Common myeloid progenitor, CD34-positive (primary cell): ENCODE measurements around the gene CDHR3.

ENCODE experiments used
- CTCF ChIA-PET: fragments of 350-600 bp; sonication (Branson Sonifier 250); formaldehyde crosslinking; loops from one replicate; lab custom pipeline; 2021; ENCODE audit warnings: antibody characterized with exemption; lab: Charles Lee
- POLR2A ChIA-PET: fragments of 350-600 bp; sonication (Branson Sonifier 250); formaldehyde crosslinking; loops from one replicate; lab custom pipeline; 2021; ENCODE audit warnings: antibody characterized with exemption; lab: Charles Lee
- DNase-seq, 3 donors: peaks; one replicate each; pipeline versions ENCODE4 v3.0.0 to v3.0.0-alpha.2; 2013
- H3K27ac ChIP-seq, 2 experiments: 1 replicate in 1 of 2; 2 replicates in 1 of 2; pipeline ENCODE4 v1.7.0; 2013; ENCODE audit warnings: inconsistent platforms in 2 of 2, low read length in 2 of 2, mild to moderate bottlenecking in 2 of 2, low read depth in 1 of 2, moderate library complexity in 1 of 2; ENCODE audit not compliant: severe bottlenecking in 2 of 2, insufficient read depth in 1 of 2, poor library complexity in 1 of 2
- H3K27me3 ChIP-seq, 5 experiments: replicated peaks in 2 of 5; 1 replicate in 3 of 5; 2 replicates in 2 of 5; pipeline versions ENCODE4 v1.6.1 to v1.7.0; 2013; ENCODE audit warnings: low read length in 4 of 5, mild to moderate bottlenecking in 2 of 5, moderate library complexity in 2 of 5, inconsistent platforms in 1 of 5; ENCODE audit not compliant: insufficient read depth in 5 of 5, control insufficient read depth in 4 of 5
- H3K36me3 ChIP-seq, 4 experiments: 1 replicate in 2 of 4; 2 replicates in 2 of 4; pipeline versions ENCODE4 v1.6.1 to v1.7.0; 2013; ENCODE audit warnings: low read length in 3 of 4, control low read depth in 1 of 4, mild to moderate bottlenecking in 1 of 4; ENCODE audit not compliant: control insufficient read depth in 4 of 4, insufficient read depth in 4 of 4
- H3K4me1 ChIP-seq, 4 experiments: 1 replicate in 3 of 4; 2 replicates in 1 of 4; pipeline versions ENCODE4 v1.6.1 to v1.7.1; 2013; ENCODE audit warnings: low read length in 3 of 4, mild to moderate bottlenecking in 3 of 4, control low read depth in 1 of 4, inconsistent platforms in 1 of 4, moderate library complexity in 1 of 4; ENCODE audit not compliant: control insufficient read depth in 4 of 4, insufficient read depth in 4 of 4; ENCODE audit errors: control extremely low read depth in 1 of 4
- H3K4me3 ChIP-seq, 7 experiments: 1 replicate in 4 of 7; 2 replicates in 3 of 7; pipeline versions ENCODE4 v1.5.1 to v1.7.0; 2013; ENCODE audit warnings: mild to moderate bottlenecking in 7 of 7, low read length in 6 of 7, moderate library complexity in 6 of 7, inconsistent platforms in 2 of 7, low read depth in 2 of 7, control low read depth in 1 of 7; ENCODE audit not compliant: insufficient read depth in 4 of 7, control insufficient read depth in 1 of 7; ENCODE audit errors: extremely low read depth in 1 of 7
- H3K9me3 ChIP-seq, 5 experiments: 1 replicate in 4 of 5; 2 replicates in 1 of 5; pipeline versions ENCODE4 v1.6.1 to v1.7.1; 2013; ENCODE audit warnings: low read length in 4 of 5, mild to moderate bottlenecking in 2 of 5, inconsistent platforms in 1 of 5, low read depth in 1 of 5, moderate library complexity in 1 of 5; ENCODE audit not compliant: control insufficient read depth in 4 of 5, insufficient read depth in 2 of 5; ENCODE audit errors: control extremely low read depth in 1 of 5
- WGBS: methylation state at CpG from one replicate; pipeline ENCODE4 v1.1.5; 2013; ENCODE audit not compliant: insufficient coverage; 5-methylcytosine and 5-hydroxymethylcytosine counted together

Gene CDHR3

GRCh38 chr7:106049139-106049752, 86.2 kb downstream of the CDHR3 start:
- Histone ChIP-seq H3K27me3 (peaks cover 0 to 13% (median 2%) of the 10 kb centered on the region in 5 experiments), H3K36me3 (no peaks in the 10 kb centered on the region), H3K4me3 (no peak overlapping the region), H3K27ac (no peak overlapping the region), H3K9me3 (peaks cover 0 to 2% (median 0%) of the 10 kb centered on the region in 5 experiments), H3K4me1 (no peaks in the 10 kb centered on the region)
- POLR2A ChIA-PET = no interaction called here
- DNase-seq = no peak
- CTCF ChIA-PET = interaction anchor here (1.5 to 6.3 kb wide), 5 partner anchors 8 to 284 kb away, joined by 3 to 62 read pairs (median 29); no protein-coding TSS in a partner anchor
- WGBS = 90% methylated on average over 7 of the region's 9 CpGs

GRCh38 chr7:106050002-106050745, 87.1 kb downstream of the CDHR3 start:
- WGBS = 91% methylated on average over 13 of the region's 13 CpGs
- Histone ChIP-seq H3K27ac (no peak overlapping the region), H3K4me1 (peaks cover 0 to 2% (median 2%) of the 10 kb centered on the region in 4 experiments), H3K27me3 (peaks cover 0 to 7% (median 2%) of the 10 kb centered on the region in 5 experiments), H3K9me3 (peaks cover 0 to 2% (median 0%) of the 10 kb centered on the region in 5 experiments), H3K4me3 (no peak overlapping the region), H3K36me3 (no peaks in the 10 kb centered on the region)
- ChIA-PET POLR2A (no interaction called here), CTCF (interaction anchor here (1.0 to 3.3 kb wide), 5 partner anchors 8 to 120 kb away, joined by 3 to 31 read pairs (median 4); no protein-coding TSS in a partner anchor)
- DNase-seq = no peak

- Histone ChIP-seq H3K27me3 (peaks cover 0 to 7% (median 1%) of the 10 kb centered on the region in 5 experiments), H3K9me3 (peaks cover 0 to 2% (median 0%) of the 10 kb centered on the region in 5 experiments), H3K4me1 (peaks cover 0 to 5% (median 4%) of the 10 kb centered on the region in 4 experiments), H3K27ac (no peak overlapping the region), H3K36me3 (no peaks in the 10 kb centered on the region), H3K4me3 (no peak overlapping the region)
- 100% methylated on average over 5 of the region's 5 CpGs for WGBS
- ChIA-PET POLR2A (no interaction called here), CTCF (interaction anchor here (1.0 to 3.3 kb wide), 5 partner anchors 9 to 120 kb away, joined by 3 to 31 read pairs (median 4); no protein-coding TSS in a partner anchor)
- no peak for DNase-seq
Observed at GRCh38 chr7:106050746-106051117, 87.7 kb downstream of the CDHR3 start.

GRCh38 chr7:106052681-106053080, 89.6 kb downstream of the CDHR3 start:
- no peaks in the 10 kb centered on the region for H3K36me3 ChIP-seq
- 90% methylated on average over 1 of the region's 2 CpGs for WGBS
- H3K9me3 ChIP-seq = peaks cover 0 to 2% (median 0%) of the 10 kb centered on the region in 5 experiments
- no peak overlapping the region for H3K27ac ChIP-seq
- H3K4me3 ChIP-seq = no peak overlapping the region
- peaks cover 4 to 14% (median 8%) of the 10 kb centered on the region in 4 experiments for H3K4me1 ChIP-seq
- DNase-seq = no peak
- CTCF ChIA-PET = interaction anchor here (0.7 to 3.3 kb wide), 3 partner anchors 11 to 100 kb away, joined by 3 to 31 read pairs (median 10); no protein-coding TSS in a partner anchor
- POLR2A ChIA-PET = no interaction called here
- H3K27me3 ChIP-seq = peaks cover 0 to 5% (median 0%) of the 10 kb centered on the region in 5 experiments

- CTCF ChIA-PET = interaction anchor here (0.7 kb wide), 1 partner anchor 87 kb away, joined by 3 read pairs; no protein-coding TSS in a partner anchor
- WGBS = 92% methylated on average over 5 of the region's 5 CpGs
- no peaks in the 10 kb centered on the region for H3K36me3 ChIP-seq
Observed at GRCh38 chr7:106053109-106053508, 90.0 kb downstream of the CDHR3 start.

GRCh38 chr7:106054156-106054910, 91.3 kb downstream of the CDHR3 start:
- no peaks in the 10 kb centered on the region for H3K36me3 ChIP-seq
- H3K9me3 ChIP-seq = peaks cover 0 to 2% (median 0%) of the 10 kb centered on the region in 5 experiments
- no peak overlapping the region for H3K4me3 ChIP-seq
- no peak for DNase-seq
- ChIA-PET CTCF (interaction anchor here (4.2 to 8.7 kb wide), 3 partner anchors 17 to 114 kb away, joined by 24 to 176 read pairs (median 56); no protein-coding TSS in a partner anchor), POLR2A (no interaction called here)
- 97% methylated on average over 6 of the region's 11 CpGs for WGBS
- H3K27me3 ChIP-seq = peaks cover 0 to 5% (median 0%) of the 10 kb centered on the region in 5 experiments
- H3K4me1 ChIP-seq = peaks cover 6 to 30% (median 22%) of the 10 kb centered on the region in 4 experiments
- no peak overlapping the region for H3K27ac ChIP-seq

More at GRCh38 chr7:106053109-106053508, 90.0 kb downstream of the CDHR3 start:
- POLR2A ChIA-PET = no interaction called here
- Histone ChIP-seq H3K9me3 (peaks cover 0 to 2% (median 0%) of the 10 kb centered on the region in 5 experiments), H3K27ac (no peak overlapping the region), H3K4me3 (no peak overlapping the region), H3K27me3 (peaks cover 0 to 5% (median 0%) of the 10 kb centered on the region in 5 experiments), H3K4me1 (peaks cover 4 to 18% (median 13%) of the 10 kb centered on the region in 4 experiments)
- no peak for DNase-seq
